GM19025 (cell line): ENCODE data around the gene ADAMTS16.

Experiments
- ATAC-seq: cut with Tn5 transposase; IDR thresholded peaks from one replicate; pipeline ENCODE4 v1.9.1; 2021; ENCODE audit warnings: mild to moderate bottlenecking, low read depth, moderate library complexity; ENCODE audit not compliant: unreplicated experiment

ADAMTS16 gene

GRCh38 chr5:5141625-5142525 is 1.7 kb downstream of the ADAMTS16 start:
- no peak for ATAC-seq

- ATAC-seq: no peak
Observed at GRCh38 chr5:5144441-5144840, 4.3 kb downstream of the ADAMTS16 start.

GRCh38 chr5:5145651-5146529 is 5.8 kb downstream of the ADAMTS16 start:
- no peak for ATAC-seq

DNA sequence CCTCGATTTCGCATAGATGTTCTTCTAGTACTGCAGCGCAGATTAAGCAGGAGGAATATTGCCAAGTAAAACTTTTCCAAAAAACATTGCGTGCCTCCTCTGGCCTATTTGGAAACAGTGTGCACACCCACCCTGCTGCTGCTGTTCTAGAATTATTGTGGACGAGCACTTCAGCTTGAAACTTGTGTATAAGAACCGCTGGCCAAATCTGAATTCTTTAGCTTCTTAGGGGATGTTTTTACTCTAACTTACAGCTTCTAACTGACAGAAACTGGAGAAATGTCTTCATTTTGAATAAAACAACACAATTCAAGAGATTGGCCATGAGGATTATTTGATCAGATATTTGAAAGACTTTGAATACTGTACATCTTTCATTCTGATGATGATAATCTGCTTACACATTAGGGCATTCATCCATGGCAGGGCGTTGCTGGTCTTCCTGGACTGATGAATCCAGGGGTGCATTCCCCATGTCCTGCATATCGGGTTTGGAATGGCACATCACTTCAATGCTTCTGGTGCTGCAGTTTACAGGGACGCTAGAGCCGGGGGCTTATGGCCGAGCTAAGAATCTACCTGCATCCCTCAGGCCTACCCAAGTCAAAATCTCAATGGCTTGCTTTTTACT is 6.5 kb downstream of the ADAMTS16 start:
- ATAC-seq: no peak

DNA sequence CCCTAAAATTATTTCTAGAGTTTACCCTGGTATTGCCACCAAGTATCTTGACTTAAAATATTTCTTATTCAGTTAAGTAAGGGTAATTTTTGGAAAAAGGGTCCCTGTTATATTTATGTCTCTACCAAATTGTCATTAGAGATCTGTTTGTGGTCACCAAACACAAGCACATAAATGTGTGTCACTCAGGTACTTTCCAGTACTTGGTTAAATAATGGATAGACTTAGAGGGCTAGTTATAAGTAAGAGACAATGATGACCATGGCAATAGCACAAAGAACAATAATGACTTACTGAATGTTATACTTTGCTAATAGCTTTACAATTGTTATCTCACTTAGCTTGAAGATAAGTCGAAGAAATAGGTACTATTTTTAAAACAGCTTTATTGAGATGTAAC is 9.0 kb downstream of the ADAMTS16 start:
- ATAC-seq: no peak

DNA sequence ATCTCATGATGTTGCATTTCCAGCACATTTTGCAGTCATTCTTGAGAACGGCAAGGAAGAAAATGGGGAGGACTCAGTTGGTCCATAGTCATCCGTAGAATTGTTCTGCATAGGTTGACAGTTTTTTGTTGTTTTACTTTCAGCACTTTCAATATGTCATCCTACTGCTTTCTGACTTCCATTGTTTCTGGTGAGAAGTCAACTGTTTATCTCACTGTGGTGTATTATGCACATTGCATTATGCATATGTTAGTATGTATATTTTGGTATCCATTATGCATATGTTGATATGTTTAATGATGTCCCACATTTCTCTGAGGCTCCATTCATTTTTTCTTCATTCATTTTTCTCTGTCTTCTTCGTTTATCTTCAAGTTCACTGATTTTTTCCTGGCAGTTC is 10.5 kb downstream of the ADAMTS16 start:
- no peak for ATAC-seq

DNA sequence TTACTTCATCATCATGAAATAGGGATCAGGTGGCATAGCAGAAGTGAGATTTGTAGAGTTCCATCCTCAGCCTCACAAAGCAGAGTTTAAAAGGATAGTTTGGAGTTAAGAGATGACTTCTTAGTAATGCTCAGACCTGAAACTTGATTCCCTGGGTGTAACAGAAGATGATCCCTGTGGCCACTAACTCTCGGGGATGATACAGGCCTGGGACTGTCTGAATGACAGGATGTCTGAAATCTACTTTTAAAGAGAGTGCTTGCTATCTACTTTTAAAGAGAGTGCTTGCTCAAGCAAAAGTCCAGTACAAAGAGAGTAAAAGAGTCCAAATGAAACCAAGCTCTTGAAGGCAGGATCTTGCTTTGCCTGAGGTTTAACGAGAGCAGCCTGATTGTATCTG is 14.6 kb downstream of the ADAMTS16 start:
- ATAC-seq: no peak

DNA sequence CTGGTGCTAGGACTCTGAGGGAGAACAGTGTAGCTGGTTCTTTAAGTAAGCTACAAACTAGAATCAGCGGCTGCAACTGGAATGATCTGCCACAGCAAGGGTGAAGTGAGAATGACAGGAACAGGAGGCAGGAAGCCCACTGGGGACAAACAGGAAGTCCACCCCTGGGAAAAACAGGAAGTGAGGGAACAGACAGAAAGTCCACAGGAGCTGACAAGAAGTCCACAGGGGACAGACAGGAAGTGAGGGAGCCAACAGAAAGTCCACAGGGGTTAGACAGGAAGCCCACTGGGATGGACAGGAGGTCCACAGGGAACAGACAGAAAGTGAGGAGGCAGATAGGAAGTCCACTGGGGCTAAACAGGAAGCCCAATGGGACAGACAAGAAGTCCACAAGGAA is 15.5 kb downstream of the ADAMTS16 start:
- ATAC-seq: no peak

- ATAC-seq: no peak
Observed at GRCh38 chr5:5156471-5157082, 16.4 kb downstream of the ADAMTS16 start.

DNA sequence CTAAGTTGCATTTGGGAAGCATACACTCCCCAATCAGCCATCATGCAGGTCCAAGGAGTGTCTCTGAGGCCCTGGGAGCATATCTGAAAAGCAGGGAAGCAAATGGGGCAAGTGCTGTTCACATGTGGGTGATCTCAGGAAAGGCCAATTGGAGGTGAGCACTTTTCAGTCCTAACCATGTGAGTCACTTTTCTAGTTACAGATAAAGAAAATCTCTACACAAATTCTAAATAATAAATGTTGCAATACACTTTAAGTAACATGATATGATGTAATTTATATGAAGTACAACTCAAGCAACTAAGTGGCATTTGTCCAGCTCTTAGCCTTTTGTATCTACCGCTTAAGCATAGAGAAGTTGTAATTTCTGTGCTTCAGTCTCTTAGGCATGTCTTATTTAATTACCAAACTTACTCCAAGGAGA is 18.4 kb downstream of the ADAMTS16 start:
- ATAC-seq: no peak

GRCh38 chr5:5159282-5160103 is 19.4 kb downstream of the ADAMTS16 start:
- ATAC-seq: no peak

- ATAC-seq: no peak
Observed at GRCh38 chr5:5164163-5164562, 24.0 kb downstream of the ADAMTS16 start.

- no peak for ATAC-seq
Observed at GRCh38 chr5:5165541-5166002, 25.4 kb downstream of the ADAMTS16 start.

DNA sequence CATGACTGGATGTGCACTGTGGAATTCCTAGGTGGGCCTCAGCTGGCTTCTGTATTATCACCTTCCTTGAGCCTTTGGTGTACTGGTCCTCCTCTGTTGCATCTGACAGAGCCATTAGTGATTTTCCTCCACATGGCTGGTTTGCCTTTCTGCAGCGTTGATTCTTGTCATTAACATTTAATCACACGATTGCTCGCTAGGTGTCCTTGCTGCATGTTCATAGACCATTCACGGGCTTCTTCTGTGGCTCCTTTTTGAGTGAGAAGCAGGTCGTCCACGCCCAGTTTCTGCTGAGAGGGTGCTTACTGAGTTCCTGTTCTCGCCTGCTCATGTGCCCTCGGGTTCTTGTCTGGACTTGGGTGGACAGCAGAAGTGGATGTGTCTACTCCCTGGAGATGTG is 29.3 kb downstream of the ADAMTS16 start:
- ATAC-seq: no peak

GRCh38 chr5:5178136-5178535 is 38.0 kb downstream of the ADAMTS16 start:
- no peak for ATAC-seq

GRCh38 chr5:5178580-5178979 is 38.5 kb downstream of the ADAMTS16 start:
- ATAC-seq: no peak

- ATAC-seq: no peak
Observed at GRCh38 chr5:5179079-5179478, 38.9 kb downstream of the ADAMTS16 start.

DNA sequence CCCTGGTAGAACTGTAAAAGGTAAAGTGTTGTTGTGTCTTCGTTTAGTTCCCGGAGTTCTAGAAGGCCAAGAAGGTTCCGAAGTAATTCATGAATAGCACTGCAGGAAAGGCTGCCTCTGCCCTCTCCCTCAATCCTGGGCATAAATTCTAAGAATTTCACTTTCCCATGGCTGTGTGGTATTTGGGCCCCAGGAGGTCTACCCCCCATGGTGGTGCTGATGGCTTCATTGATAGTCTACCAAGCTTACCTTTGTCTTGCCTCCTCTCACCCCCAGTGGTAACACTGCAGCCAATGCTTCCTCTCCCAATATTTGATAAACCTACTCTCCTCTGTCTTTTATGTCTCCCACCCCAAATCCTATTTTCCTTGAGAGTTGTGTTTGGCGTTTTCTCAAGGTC is 39.5 kb downstream of the ADAMTS16 start:
- no peak for ATAC-seq

GRCh38 chr5:5181650-5182324 is 41.7 kb downstream of the ADAMTS16 start:
- no peak for ATAC-seq
